Measurements from ENCODE around the gene YIPF3.
"Not testable (repeated sequence)": the region's sequence is repeated elsewhere in the genome, so short reads cannot be mapped to it uniquely, and the experiment has no call there.

The YIPF3 gene

GRCh38 chr6:43509142-43509983 lies 7.4 kb downstream of the YIPF3 start:
- no peak for DNase-seq

GRCh38 chr6:43508481-43509141 lies 8.1 kb downstream of the YIPF3 start:
- no peak for DNase-seq

GRCh38 chr6:43506667-43507471 lies 9.9 kb downstream of the YIPF3 start:
- DNase-seq: peak; percentile 39 to 74

GRCh38 chr6:43506171-43506570 lies 10.6 kb downstream of the YIPF3 start:
- DNase-seq: no peak

GRCh38 chr6:43505718-43506117 lies 11.0 kb downstream of the YIPF3 start:
- no peak for DNase-seq

- DNase-seq: no peak
Observed at GRCh38 chr6:43504756-43505593, 11.8 kb downstream of the YIPF3 start.

- no peak for DNase-seq
Observed at GRCh38 chr6:43503443-43503842, 13.3 kb downstream of the YIPF3 start.

- DNase-seq: no peak
Observed at GRCh38 chr6:43502666-43503065, 14.1 kb downstream of the YIPF3 start.

GRCh38 chr6:43500921-43501320 lies 15.8 kb downstream of the YIPF3 start:
- no peak for DNase-seq

- DNase-seq: no peak
Observed at GRCh38 chr6:43499028-43499815, 17.5 kb downstream of the YIPF3 start.

GRCh38 chr6:43498291-43498690 lies 18.4 kb downstream of the YIPF3 start:
- DNase-seq: not testable (repeated sequence)

GRCh38 chr6:43497689-43498088 lies 19.0 kb downstream of the YIPF3 start:
- no peak for DNase-seq

- DNase-seq: no peak
Observed at GRCh38 chr6:43497129-43497396, 19.7 kb downstream of the YIPF3 start.

GRCh38 chr6:43496370-43497128 lies 20.2 kb downstream of the YIPF3 start:
- peak; percentile 28 for DNase-seq

GRCh38 chr6:43495409-43495941 lies 21.3 kb downstream of the YIPF3 start:
- peak; percentile 30 to 33 for DNase-seq

GRCh38 chr6:43494766-43495165 lies 22.0 kb downstream of the YIPF3 start:
- no peak for DNase-seq

- DNase-seq: no peak
Observed at GRCh38 chr6:43494321-43494720, 22.4 kb downstream of the YIPF3 start.

- DNase-seq: no peak
Observed at GRCh38 chr6:43493833-43494232, 22.9 kb downstream of the YIPF3 start.

- DNase-seq: no peak
Observed at GRCh38 chr6:43493230-43493629, 23.5 kb downstream of the YIPF3 start.

GRCh38 chr6:43492673-43493072 lies 24.1 kb downstream of the YIPF3 start:
- DNase-seq: no peak

All from SW 1271 (cell line).